ENCODE data around the gene PPY.

DNA sequence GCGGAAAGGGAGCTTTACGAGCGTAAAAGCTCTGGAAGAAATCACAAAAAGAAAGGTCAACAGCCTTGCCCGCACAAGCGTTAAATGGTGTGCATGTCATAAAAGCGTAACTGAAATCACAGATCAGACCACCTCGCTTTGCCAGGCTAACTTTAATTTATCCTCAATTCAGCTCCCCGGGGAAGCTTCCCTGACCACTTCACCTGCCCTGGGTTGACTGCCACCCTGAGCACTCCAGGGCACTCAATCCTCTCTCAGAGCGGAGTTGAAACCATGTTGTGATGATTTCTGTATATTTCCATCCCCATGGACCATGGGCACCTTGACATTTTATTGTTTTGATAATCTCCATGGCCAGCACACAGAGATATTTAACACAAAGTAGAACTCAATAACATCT, 46.0 kb upstream of the PPY start:
- TF ChIP-seq POLR2A (IDR thresholded peaks at IDR 0.05; ENCODE audit: low read length): no peak
- TF ChIP-seq GATA1 (IDR thresholded peaks at IDR 0.05; ENCODE audit: low read depth, low read length): no peak

Data from erythroblast (primary cell).